NT2/D1 (cell line): ENCODE results near the gene CNTNAP3.
"Not testable (repeated sequence)": the region's sequence is repeated elsewhere in the genome, so short reads cannot be mapped to it uniquely, and the experiment has no call there.

Experiments used
- SUZ12 ChIP-seq: IDR thresholded peaks from 2 replicates; pipeline ENCODE4 v1.6.1; 2011; ENCODE audit not compliant: insufficient read length, insufficient read depth; ENCODE audit errors: extremely low read depth
- YY1 ChIP-seq: IDR thresholded peaks from 2 replicates; pipeline ENCODE4 v1.6.1; 2011; ENCODE audit not compliant: insufficient read length, insufficient read depth
- ZNF274 ChIP-seq: IDR thresholded peaks from 2 replicates; pipeline ENCODE4 v1.6.1; 2011; ENCODE audit warnings: mild to moderate bottlenecking, low read depth, low read length

DNA sequence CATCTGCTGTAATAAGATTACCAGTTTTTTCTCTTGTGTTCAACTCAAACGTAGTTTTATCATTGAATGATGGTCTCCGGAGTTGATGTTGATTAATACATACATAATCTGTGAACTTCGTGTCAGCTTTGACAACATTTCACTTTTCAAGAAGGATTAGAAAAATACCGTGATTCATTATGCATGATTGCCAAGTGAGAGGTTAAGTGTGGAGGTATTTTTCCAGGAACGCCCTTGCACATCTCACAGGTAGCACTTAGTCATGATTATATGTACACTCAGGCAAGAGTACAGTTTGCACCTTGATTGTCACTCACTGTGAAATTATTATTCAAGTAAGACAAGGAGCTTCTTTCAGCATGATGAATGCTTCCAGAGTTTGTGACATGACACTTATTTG, 202.7 kb downstream of the CNTNAP3 start:
- TF ChIP-seq ZNF274, SUZ12, YY1: not testable (repeated sequence)
